ENCODE measurements around the gene XPNPEP2.

- TF ChIP-seq, protein P1, sequence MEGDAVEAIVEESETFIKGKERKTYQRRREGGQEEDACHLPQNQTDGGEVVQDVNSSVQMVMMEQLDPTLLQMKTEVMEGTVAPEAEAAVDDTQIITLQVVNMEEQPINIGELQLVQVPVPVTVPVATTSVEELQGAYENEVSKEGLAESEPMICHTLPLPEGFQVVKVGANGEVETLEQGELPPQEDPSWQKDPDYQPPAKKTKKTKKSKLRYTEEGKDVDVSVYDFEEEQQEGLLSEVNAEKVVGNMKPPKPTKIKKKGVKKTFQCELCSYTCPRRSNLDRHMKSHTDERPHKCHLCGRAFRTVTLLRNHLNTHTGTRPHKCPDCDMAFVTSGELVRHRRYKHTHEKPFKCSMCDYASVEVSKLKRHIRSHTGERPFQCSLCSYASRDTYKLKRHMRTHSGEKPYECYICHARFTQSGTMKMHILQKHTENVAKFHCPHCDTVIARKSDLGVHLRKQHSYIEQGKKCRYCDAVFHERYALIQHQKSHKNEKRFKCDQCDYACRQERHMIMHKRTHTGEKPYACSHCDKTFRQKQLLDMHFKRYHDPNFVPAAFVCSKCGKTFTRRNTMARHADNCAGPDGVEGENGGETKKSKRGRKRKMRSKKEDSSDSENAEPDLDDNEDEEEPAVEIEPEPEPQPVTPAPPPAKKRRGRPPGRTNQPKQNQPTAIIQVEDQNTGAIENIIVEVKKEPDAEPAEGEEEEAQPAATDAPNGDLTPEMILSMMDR (IDR thresholded peaks at IDR 0.05): no peak
- no peak for TF ChIP-seq NFE2L1 (CRISPR knock-in tag; IDR thresholded peaks at IDR 0.05)
Measured at GRCh38 chrX:129792586-129793291, 54.0 kb downstream of the XPNPEP2 start.
